GM19468 (cell line): Measurements from ENCODE around the gene GSG1L.

ENCODE experiments used
- ATAC-seq: cut with Tn5 transposase; IDR thresholded peaks from one replicate; pipeline ENCODE4 v1.9.1; 2021; ENCODE audit warnings: mild to moderate bottlenecking, moderate library complexity, moderate number of reproducible peaks; ENCODE audit not compliant: unreplicated experiment; ENCODE audit errors: extremely low read depth

The GSG1L gene

DNA sequence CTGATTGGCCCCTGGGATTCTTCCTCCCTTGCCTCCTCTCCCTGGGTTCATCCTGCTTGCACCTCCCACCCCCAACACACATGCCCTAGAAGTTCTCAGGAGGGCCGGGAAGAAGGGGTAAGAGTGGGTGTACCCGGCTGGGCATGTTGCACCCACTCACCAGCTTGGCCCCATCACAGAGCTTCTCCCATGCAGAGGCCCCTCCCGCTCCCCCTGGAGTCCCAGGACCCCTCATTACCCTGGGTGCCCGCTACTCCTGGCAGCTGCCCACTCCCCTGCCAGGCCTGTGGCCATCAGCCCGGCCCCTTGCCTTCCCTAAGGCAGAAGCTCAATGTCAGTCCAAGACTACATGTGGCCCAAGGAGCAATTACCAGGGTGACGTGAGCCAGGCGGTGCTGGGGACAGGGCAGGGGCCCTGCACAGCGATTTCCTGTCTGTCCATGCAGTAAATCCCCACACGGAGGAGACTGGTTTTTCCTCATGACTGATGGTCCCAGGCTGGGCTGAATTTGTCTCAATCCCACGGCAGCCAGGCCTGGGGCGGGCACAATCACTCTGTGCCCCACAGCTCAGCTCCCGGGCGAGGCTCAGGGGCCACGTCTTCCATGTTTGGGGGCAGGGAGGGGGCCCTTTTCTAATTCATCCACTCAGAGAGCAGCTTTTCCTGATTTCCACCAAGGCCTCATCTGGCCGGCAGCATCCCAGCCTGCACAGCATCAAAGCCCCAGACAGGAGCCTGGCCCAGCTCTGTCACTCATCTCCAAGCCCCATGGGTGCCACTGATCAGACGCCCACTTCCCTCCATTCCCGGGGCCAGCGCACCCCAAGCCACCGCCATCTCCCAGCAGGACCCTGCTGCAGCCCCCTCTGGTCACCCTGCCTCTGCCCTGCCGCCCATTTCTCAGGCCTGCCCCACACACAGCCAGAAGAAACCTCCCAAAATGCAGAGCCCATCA lies 278.9 kb downstream of the GSG1L start:
- ATAC-seq, result no peak

DNA sequence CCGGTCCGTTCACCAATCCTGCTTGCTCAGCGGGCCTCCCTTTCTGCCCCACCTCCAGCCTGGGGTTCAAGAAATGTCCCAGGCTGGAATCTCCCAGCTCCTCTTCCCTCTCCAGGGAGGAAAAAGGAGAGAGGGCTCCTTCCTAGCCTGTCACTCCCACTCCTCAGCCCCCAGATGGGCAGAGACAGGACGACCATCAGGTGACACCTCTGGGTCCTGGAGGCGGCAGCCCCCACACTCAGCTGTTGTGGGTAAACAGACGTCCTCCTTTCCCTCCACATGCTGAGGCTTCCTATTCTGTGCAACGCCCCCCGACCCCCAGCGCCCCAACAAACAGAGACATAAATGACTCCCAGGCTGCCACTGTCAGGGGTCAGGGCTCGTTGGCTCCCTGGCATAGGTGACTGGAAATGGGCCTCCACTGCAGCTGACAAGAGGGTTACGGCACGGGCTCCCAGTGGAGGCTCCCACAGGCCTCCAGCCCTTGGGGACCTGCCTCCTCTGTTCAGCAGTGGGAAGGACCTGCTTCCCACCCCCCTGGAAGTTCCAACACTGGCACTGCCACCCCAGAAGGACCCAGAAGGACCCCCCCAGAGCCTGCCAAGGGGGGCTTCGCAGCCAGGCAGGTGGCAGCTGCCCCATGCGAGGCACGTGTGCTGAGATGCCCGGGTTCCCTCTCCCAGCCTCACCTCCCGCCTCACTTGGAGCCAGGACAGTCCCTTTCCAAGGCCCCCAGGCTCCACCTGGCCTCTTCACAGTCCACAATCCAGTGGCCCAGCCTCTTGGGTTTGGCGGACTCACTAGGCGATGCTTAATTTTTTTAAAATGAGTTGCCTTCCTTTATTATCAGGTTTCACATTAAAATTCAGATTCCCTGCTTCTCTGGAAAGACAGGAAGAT lies 281.3 kb downstream of the GSG1L start:
- ATAC-seq, result no peak

DNA sequence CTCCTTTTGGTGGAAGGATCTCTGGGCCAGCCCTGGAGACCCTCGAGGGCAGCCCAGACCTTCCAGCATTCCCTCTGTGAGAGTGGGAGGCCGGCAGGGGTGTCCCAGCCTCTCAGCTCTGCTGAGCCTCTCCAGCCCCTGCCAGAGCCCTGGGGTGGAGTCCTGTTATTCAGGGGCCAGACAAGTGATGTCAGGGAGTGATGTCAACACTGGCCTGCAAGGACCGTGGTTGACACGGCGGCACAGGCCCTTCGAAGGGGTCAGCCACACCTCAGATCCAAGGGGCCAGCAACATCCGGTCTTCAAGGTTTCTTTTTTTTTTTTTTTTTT lies 282.4 kb downstream of the GSG1L start:
- ATAC-seq, result no peak

DNA sequence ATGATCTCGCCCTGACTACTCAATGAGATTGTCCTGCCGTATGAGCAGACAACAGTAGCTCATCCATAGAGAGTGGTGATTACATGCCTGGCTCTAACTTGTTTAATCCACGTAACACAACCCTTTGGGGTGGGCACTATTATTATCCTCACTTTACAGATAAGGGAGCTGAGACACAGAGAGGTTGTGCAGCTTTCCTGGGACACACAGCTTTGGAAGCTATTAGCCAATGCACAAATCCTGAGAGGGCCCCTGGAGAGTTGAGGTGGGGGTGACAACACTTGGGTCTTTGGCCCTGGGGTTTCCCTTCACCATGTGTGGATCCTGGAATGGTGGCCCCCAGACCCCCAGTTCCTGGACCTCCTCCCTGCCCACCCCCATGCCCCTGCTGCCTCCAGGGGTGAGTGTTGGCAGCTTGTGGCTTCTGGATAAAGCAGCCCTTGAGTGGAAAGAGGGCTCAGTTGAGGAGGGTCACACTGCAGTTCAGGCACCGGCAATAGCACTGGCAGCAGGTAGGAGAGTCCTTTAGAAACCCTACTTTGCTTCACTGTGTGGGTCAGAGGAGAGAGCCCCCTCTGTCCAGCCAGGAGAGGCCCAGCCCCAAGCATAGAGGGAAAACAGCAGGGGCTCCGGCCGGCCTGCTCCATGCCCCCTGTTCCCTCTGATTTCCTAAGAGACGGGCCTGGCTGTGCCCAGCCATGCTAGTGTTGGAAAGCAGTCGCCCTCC lies 282.9 kb downstream of the GSG1L start:
- no peak for ATAC-seq

DNA sequence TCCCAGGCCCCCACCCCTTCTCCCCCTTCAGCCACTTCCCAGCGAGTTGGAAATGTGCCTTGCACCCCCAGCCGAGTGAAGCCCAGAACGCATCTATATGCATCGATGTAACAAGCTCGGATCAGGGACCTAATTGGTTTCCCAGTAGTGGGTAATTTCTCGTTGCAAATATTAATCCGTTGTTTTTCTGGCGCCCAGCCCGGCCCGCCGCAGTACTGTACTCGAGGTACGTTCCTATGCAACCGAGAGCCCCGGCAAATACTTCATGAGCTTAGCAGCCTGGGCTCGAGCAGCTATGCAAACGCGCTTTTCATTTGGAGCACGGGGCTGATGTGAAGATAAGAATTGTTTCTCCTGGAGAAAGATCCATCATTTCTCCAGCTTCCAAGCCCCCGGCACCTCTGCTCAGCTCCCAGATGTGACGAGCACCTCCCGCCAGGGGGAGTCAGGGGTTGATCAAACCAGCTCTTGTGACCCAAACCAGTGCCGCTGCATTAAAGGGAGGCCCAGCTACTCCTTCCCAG lies 283.8 kb downstream of the GSG1L start:
- ATAC-seq, result no peak

DNA sequence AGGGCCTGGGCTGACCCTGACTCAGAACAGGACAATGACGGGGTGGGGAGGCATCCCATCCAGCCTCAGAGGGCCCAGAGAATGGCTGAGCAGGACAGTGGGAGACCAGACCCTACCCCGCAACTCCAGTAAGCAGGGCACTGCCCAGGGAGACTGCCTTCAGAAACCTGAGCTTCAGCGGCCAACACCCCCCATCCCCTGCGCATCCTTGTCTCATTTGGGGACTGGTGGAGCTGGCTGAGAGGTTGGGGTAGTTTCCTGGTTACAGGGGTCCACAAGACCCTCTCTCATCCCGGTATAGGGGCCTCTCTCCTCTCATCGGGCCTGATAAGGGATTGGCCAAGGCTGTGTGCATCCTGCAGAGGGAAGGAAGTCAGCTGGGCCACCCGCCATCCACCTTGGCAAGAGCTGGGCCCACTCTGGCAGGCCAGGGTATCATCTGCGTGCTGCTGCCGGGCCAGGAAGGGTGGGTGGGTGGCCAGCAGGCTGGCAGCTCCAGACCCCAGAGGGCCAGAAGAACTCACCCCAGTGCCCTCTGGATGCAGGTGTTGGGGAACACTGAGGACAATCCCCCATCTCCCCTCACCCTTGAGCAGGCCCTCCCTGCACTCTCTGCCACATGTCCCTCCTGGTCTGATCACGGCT lies 284.5 kb downstream of the GSG1L start:
- ATAC-seq, result no peak

DNA sequence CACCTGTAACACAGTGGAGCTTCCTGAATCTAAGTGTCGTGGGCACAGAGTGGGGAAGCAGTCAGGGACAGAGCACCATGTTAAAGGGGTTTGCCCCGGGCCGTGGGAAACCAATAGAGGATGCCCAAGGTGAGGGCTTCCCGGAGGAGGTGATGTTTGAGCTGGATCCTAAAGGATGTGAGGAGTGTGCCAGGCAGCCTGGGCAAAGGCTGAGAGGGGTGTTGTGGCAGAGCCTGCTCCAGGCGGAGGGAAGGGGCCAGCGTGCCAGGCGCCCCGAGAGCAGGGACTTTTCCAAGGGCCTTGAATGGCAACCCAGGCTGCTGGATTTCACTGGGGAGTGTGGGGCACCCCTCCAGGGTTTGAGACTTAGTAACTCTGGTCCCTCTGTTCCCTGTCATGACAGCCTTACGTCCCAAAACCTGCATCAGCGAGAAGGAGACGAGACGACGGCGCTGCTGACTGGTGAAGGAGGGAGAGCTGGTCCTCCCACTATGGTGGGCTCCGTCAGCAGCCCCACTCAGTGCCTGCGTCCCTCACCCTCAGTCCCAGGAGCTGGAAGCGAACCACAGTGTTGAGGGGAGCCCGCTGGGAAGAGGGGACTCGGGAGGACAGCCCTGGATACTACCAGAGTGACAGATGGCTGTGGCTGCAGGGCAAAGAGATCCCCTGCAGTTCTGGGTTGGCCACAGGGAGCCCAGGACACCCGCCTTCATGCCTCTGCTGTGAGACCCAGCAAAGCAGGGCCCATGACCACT lies 285.2 kb downstream of the GSG1L start:
- no peak for ATAC-seq

DNA sequence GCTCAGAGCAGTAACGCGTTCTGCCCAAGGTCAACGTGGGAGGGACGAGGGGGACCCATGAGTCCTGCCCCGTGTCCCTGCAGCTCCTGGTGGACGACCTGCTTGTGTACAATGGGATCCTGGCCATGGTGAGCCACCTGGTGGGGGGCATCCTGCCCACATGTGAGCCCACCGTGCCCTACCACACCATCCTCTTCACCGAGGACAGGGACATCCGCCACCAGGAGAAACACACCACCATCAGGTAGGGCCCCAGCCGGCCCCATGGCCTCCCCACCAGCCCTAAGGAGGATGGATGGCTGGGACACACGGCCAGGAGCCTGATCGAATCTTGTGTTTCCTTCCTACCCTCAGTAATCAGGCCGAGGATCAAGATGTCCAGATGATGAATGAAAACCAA lies 286.0 kb downstream of the GSG1L start:
- ATAC-seq, result no peak

DNA sequence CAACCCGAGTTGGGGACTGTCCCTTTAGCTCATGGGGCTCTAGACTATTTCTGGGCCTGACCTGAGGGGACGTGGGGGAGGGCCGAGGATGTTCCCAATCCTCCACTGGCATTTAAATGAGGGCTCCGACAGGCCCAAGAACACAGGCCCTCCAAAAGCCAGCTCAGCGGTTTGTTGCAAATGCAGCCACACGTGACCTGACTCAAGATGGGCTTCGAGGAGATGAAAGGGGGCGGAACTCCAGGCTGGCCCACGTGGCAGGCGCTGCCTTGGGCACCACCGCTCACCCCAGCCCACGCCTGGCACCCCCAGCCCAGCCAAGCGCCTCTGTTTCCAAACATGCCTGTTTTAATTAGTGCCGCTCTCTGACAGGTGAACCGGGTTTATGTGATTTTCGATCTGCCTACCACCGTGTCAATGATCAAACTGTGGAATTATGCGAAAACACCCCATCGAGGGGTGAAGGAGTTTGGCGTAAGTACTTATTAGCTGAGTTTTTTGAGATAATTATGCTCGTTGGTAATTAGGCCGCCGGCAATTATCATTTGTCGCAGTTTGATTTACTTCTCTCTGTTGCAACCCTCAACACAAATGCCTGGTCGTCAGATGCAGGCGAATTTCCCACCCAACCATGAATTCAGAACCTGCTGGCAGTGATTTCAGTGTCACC lies 286.8 kb downstream of the GSG1L start:
- ATAC-seq, result no peak

DNA sequence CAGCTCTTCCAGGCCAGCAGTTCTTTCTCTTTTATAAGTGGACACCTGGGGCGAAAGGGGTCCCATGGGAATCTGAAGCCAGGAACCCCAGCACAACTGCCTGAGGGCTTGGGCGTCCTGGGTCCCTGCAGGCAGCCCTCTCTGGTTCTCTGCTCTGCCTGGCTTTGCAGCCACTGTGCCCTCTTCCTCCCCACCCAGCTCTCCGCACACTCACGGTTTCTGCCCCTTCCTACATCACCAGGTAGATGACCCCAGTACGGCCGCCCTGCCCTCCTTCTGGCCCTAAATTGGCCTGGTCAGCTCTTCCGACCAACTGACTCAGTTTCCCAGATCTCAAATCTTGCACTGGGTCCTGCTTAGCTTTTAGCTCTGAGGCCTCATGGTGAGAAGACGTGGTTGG lies 288.3 kb downstream of the GSG1L start:
- no peak for ATAC-seq

DNA sequence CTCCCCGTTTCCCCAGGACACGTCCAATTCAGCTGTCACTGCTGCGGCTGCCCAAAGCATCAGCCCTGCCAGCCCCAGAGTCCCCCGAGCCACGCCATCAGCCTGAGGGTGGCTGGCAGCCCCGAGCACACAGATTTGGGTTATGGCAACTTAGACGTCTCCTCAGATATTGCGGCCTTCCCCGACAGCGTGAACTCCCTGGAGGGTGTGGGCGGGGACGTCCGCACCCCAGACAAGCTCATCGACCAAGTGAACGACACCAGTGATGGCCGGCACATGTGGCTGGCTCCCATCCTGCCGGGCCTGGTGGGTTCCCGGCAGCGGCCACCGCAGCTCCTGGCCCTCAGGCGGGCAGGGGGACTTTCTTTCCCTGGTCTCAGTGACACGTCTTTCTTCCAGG lies 288.7 kb downstream of the GSG1L start:
- no peak for ATAC-seq

DNA sequence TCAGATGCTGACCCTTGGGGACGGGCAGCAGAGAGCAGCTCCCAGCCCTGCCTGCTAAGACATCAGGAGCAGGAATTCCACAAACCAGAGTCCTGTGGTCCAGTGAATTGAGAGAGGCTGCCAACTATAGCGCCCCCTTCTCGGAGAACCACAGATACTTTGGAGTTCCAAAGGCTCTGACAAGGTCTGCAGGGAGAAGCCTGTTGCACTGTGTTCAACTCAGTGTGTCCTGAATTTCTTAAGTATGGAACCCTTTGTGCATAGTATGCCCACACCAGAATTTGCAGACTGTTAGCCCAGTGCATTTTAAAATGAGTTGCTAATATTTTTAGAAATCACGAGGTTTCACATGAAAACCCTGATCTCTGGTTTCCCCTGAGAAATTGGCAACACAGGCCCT lies 290.2 kb downstream of the GSG1L start:
- ATAC-seq, result no peak

DNA sequence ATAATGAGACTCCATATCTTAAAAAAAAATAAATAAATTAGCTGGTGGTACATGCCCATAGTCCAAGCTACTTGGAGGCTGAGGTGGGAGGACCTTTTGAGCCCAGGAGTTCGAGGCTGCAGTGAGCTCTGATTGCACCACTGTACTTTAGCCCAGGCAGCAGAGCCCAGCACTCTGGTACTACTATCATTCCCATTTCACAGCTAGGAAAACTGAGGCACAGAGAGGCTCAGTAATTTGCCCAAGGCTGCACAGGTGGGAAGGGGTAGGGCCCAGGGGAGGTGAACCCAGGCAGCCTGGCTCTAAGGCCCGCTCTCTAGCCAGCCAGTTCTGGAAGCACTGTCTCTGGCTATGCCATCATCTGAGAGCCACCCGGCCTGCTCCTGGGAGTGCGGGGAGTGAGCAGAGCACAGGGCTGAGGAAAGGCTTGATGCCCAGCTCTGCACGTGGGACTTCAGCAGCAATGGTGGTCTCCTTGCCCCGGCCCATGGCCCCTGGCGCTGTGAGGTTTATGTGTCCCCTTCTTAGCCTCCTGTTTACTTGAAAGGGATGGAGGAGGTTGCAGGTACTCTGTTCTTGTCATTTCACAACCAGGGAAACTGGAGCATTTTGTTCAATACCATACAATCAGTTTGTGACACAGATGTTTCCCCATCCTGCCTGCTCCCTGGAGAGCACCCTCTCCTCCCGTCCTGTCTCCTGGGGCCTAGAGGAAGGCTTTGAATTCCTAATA lies 291.3 kb downstream of the GSG1L start:
- no peak for ATAC-seq

DNA sequence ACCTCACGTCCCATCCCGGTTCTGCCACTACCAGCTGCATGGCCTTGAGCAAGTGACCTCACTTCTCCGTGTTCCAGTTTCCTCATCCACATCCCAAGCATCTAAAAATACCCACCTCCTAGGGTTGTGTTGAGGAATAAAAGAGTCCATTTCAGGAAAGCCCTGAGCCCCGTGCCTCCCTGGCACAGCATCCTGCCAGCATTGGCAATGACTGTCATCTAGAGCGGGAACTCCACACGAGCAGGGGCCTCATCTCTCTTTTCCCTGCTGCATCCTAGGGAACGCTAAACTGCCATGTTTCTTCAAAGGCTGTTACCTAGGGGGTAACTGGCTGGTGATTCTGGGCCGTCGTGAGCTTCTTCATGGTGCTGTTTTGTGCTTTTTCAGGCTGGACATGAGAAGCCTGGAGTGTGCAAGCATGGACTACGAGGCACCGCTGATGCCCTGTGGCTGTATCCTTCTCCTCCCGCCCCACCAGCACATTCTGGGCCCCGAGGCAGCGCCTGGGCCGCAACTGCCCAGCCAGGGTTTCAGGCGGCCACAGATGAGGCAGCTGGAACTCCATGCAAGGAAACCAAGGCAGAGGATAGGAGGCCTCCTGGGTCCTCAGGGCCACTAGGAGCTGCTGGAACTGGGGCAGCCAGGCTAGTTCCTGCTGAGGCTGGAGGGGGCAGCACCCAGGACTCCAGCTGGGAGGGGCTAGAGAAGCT lies 292.2 kb downstream of the GSG1L start:
- ATAC-seq, result no peak

DNA sequence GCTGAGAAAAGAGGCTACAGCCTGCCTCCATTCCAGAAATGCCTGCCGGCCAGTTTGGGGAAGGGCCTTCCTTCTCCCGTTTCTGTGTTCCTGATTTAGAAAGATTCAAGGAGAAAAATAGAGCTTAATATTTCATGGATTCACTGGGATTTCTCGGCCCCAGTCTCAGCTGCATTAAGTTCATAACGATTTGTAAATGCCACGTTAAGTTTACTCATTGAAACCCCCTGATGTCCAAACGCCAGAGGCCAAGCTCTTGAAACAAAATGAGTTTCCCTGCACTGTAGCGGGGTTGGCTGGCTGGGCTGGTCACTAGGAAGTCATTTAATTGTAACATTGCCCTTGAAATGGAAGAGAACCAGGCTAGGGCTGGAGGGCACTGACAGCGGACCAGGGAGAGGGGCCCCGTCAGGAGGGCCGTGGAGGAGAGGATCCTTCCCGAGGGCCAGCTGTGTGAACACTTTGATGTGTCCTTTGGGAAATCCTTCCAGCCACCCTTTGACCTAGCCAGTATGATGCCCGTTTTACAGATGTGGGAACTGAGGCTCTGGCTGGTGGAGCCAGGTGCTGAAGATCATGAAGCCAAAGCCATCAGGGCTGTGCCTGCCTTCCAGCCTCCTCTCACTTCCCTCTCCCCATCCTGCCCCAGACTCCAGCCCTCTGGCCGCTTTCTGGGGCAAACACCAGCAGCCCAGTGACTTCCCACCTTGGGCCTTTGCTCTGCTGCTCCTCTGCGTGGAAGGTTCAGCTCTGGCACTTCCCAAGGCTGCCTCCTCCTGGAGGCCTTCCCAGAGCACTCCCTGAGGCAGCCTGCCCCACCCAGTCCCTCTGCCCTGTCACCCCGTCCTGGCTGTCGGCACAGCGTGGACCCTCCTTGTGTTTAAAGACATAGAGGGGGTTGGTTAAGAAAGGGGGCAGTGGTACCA lies 293.0 kb downstream of the GSG1L start:
- no peak for ATAC-seq

DNA sequence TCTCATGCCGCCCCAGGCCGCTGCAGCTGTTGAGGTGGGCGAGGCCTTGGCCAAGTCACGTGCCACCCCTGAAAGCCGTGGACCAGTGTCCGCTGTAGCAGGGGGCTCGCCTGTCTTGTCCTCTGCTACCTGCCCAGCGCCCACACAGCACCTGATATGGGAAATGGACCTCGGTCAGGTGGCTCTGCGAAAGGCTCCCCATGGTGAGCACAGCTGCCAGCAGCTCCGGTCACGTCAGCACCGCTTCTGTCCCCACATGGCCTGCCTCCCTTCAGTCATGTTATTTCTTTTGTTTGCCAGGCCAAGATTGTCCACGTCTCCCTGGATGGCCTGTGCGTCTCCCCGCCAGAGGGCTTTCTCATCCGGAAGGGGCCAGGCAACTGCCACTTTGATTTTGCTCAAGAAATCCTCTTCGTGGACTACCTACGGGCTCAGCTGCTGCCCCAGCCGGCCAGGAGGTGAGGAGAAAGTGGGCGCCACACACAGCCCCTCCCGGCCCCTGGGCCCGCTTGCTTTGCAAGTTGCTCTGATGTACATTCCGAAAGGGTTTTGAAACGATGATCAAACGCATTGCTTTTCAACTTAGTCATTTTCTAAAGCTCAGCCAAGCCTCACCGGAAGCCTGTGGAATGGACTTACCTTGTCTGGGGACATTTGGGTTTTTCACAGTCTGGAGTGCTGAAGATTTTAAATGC lies 293.8 kb downstream of the GSG1L start:
- no peak for ATAC-seq
